ENCODE results near the gene KLRG1. TPM values are rescaled to one million over a fixed set of nuclear protein-coding genes. Genes with fewer than 3 reads are reported as not detected.

KLRG1 gene
- total and polyA plus RNA-seq, 2 experiments from 2014 or later: 8.5 to 13.1 TPM

GRCh38 chr12:8953773-8954402 is 35.5 kb upstream of the KLRG1 start:
- Histone ChIP-seq H3K9me3 (ENCODE audit: low read depth) (no peaks in the 10 kb centered on the region), H3K36me3 (no peaks in the 10 kb centered on the region), H3K4me3 (no peak overlapping the region), H3K4me1 (ENCODE audit: low read depth) (peaks cover 3% of the 10 kb centered on the region), H3K27me3 (no peaks in the 10 kb centered on the region), H3K27ac (no peak overlapping the region)
- TF ChIP-seq CTCF (IDR thresholded peaks at IDR 0.05; ENCODE audit: low read depth, low read length): no peak
- DNase-seq (ENCODE audit: low read depth in 1 of 2, low spot score in 1 of 2): no peak

GRCh38 chr12:8956073-8956472 is 33.3 kb upstream of the KLRG1 start:
- Histone ChIP-seq H3K27me3 (no peaks in the 10 kb centered on the region), H3K4me1 (ENCODE audit: low read depth) (no peaks in the 10 kb centered on the region), H3K36me3 (no peaks in the 10 kb centered on the region), H3K9me3 (ENCODE audit: low read depth) (no peaks in the 10 kb centered on the region), H3K27ac (no peak overlapping the region), H3K4me3 (no peak overlapping the region)
- TF ChIP-seq CTCF (IDR thresholded peaks at IDR 0.05; ENCODE audit: low read depth, low read length): no peak
- DNase-seq (ENCODE audit: low read depth in 1 of 2, low spot score in 1 of 2): no peak

GRCh38 chr12:8956772-8957171 is 32.6 kb upstream of the KLRG1 start:
- no peaks in the 10 kb centered on the region for H3K4me1 ChIP-seq (ENCODE audit: low read depth)
- no peak for DNase-seq (ENCODE audit: low read depth in 1 of 2, low spot score in 1 of 2)
- TF ChIP-seq CTCF (IDR thresholded peaks at IDR 0.05; ENCODE audit: low read depth, low read length): no peak

DNA sequence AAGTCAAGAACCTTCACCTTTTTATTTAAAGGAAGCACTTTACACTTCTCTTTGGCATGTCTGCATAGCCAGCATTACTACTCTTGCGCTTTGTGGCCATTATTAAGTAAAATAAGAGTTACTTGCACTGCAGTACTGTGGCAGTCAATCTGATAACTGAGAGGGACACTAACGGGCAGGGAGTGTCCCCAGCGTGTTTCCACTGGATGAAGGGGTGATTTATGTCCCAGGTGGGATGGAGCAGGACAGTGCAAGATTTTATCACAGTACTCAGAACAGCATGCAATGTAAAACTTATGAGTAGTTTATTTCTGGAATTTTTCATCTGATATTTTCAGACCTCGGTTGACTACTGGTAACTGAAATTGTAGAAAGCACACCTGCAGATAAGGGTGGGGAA is 31.8 kb upstream of the KLRG1 start:
- Histone ChIP-seq H3K36me3 (no peaks in the 10 kb centered on the region), H3K4me1 (ENCODE audit: low read depth) (no peaks in the 10 kb centered on the region), H3K4me3 (no peak overlapping the region), H3K27ac (no peak overlapping the region), H3K9me3 (ENCODE audit: low read depth) (no peaks in the 10 kb centered on the region), H3K27me3 (no peaks in the 10 kb centered on the region)
- no peak for DNase-seq (ENCODE audit: low read depth in 1 of 2, low spot score in 1 of 2)
- TF ChIP-seq CTCF (IDR thresholded peaks at IDR 0.05; ENCODE audit: low read depth, low read length): no peak

More at GRCh38 chr12:8956772-8957171, 32.6 kb upstream of the KLRG1 start:
- Histone ChIP-seq H3K36me3 (no peaks in the 10 kb centered on the region), H3K27me3 (no peaks in the 10 kb centered on the region), H3K27ac (no peak overlapping the region), H3K9me3 (ENCODE audit: low read depth) (no peaks in the 10 kb centered on the region), H3K4me3 (no peak overlapping the region)

- DNase-seq (ENCODE audit: low read depth in 1 of 2, low spot score in 1 of 2): no peak
- H3K27me3 ChIP-seq: no peaks in the 10 kb centered on the region
- TF ChIP-seq CTCF (IDR thresholded peaks at IDR 0.05; ENCODE audit: low read depth, low read length): no peak
- H3K36me3 ChIP-seq: no peaks in the 10 kb centered on the region
- no peaks in the 10 kb centered on the region for H3K4me1 ChIP-seq (ENCODE audit: low read depth)
- no peak overlapping the region for H3K4me3 ChIP-seq
- H3K9me3 ChIP-seq (ENCODE audit: low read depth): no peaks in the 10 kb centered on the region
- no peak overlapping the region for H3K27ac ChIP-seq
These were observed 31.3 kb upstream of the KLRG1 start for GRCh38 chr12:8958066-8958465.
